Amniotic epithelial cell (primary cell): ENCODE data around the gene HPS4.
A peak's percentile ranks its signal among the peaks of the same experiment; 100 is the strongest.
"Not testable (repeated sequence)": the region's sequence is repeated elsewhere in the genome, so short reads cannot be mapped to it uniquely, and the experiment has no call there.

Experiments
- DNase-seq: peaks from one replicate; pipeline ENCODE4 v3.0.0-alpha.2; 2010; ENCODE audit warnings: low read depth

The HPS4 gene

DNA sequence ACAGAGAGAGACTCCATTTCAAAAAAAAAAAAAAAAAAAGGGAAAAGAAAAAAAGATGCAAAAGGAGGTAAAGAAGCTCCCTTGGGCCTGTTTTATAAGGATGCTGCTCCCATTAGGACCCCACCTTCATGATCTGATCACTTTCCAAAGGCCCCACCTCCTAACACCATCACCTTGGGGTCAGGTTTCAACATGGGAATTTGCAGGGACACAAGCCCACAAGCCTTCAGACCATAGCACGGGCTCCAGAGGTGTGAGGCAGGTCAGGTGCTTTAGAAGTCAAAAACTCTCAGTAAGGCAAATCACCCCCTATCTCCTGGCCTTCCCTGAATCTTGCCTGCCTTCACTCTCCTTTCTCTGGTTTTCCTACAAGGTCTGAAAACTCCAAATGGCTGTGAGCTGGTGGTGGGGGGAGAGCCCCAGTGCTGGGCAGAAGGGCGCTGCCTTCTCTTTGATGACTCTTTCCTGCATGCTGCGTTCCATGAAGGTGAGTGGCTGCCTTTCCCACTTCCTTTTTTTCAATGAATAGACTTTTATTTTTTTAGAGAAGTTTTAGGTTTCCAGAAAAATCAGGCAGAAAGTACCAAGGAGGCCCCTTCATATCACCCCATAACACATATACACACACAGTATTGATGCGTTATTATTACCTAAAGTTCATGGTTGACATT, 41.4 kb downstream of the HPS4 start:
- DNase-seq = no peak

DNA sequence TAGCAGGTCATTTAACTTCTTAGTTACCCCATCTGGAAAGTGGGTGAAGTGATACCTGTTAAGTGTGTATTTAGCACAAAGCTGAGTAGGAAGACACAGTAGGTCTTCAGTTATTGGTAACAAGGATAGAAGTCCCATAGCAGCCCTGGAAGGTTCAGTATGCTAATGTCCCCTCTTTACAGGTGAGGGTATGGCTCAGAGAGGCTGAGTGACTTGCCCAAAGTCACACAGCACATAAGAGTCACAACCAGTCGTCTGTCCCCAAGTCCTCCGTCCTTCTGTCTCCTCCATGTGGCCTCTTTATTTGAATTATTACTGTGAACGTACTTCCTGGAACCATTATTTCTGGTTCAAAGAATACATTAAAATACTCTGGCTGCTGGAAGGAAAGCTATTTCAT, 44.0 kb downstream of the HPS4 start:
- DNase-seq = no peak

DNA sequence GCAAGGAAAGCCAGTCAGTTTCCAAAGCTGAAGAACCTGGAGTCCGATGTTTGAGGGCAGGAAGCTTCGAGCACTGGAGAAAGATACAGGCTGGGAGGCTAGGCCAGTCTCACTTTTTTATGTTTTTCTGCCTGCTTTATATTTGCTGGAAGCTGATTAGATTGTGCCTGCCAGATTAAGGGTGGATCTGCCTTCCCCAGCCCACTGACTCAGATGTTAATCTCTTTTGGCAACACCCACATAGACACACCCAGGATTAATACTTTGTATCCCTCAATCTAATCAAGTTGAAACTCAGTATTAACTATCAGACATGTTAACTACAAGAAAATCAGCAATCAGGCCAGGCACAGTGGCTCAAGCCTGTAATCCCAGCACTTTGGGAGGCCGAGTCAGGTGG, 44.8 kb downstream of the HPS4 start:
- DNase-seq = not testable (repeated sequence)

DNA sequence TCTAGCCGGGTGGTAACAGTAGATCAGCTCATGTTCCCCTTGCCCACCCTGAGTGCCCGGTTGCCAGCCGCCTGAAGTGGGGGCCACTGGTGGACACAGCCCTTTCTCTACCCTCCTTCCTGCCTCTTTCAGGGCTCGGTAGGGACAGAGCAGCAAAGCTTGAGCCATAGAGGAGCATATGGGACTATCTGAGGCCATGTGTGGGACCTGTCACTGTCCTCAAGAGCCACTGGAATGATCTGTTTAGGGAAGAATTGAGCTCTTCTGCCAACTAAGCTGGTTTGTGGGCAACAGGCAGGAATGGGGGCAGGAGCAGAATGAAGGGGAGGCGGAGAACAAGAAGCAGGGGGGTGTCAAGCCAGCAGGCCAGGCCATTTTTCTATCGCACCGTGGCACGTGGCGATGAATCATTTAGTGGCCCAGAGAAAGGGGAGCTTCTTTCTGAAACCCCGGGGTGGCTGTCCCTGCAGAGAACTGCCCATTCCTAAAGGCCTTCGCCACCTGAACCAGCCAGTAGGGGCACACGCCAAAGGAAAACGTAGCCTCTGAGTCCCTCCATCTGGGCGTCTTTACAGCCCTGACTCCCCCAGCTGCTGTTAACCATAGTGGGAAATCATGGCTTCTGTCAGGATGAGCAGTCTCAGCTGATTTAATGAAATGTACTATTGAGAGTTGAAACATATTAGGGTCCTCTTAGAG, 45.7 kb downstream of the HPS4 start:
- DNase-seq = no peak

DNA sequence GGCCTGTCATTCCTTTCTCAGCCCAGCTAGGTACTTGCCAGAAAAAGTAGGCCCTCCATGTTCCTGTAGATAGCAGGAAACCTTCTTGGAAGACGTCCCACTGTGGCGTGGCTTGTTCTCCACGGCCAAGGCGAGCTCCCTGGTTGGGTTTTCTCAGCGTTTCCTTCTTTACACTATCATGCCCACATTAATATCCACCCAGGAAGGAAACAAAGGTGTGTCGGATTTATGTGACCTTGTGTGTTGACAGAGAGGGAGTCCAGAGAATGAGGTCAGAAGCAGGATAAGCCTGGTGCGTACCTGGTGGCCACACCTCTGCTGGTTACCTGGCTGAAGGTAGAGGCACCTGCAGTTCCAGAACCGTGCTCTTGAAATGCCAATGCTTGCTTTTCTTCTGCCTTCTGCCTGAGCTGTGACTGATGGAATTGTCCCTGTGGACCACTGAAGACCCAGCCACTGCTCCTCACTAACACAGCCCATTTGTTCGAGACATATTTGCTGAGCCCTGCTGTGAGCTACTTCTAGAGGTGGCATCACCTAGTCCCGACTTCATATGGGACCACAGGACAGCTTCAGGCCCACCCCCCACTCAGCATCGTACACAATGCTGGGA, 46.6 kb downstream of the HPS4 start:
- DNase-seq = no peak

DNA sequence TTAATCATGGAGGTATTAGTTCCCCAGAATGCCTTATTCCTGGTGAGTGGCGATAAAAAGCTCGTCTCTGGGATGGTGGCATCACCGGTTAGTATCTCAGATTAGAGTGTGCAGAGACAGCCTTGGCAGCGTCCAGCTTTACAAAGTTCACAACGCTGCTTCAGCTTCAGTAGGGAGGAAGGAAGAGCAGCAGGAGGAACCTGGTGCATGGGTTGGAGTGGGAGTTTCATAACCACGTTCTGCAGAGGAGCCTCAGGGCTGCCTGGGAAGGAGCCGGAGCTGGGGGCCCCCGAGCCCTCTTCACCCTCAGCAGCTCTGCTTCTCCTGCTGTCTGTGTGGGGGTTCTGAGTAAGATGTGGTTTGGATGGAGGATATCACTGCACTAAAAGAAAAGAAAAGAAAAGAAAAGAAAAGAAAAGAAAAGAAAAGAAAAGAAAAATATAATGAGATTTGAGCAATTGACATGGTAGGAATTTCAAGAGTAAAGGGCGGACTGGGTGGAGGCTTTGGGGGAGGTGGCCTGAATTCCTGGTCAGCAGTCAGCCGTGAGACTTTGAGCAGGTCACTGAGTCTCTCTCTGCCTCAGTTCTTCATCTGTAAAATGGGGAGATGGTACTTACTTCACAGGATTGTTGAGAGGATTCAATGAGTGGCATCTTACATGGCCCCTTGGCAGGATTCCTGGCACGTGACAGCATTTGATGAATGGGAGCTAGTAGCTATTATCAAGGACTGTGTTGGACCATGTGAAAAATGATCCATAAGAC, 48.1 kb downstream of the HPS4 start:
- DNase-seq = peak; percentile 11

DNA sequence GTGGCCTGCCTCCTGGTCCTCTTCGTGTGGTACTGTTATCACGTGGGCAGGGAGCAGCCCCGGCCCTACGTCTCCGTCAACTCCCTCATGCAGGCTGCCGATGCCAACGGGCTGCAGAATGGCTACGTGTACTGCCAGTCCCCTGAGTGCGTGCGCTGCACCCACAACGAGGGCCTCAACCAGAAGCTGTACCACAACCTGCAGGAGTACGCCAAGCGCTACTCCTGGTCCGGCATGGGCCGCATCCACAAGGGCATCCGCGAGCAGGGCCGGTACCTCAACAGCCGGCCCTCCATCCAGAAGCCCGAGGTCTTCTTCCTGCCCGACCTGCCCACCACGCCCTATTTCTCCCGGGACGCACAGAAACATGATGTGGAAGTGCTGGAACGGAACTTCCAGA, 49.8 kb downstream of the HPS4 start:
- DNase-seq = no peak

DNA sequence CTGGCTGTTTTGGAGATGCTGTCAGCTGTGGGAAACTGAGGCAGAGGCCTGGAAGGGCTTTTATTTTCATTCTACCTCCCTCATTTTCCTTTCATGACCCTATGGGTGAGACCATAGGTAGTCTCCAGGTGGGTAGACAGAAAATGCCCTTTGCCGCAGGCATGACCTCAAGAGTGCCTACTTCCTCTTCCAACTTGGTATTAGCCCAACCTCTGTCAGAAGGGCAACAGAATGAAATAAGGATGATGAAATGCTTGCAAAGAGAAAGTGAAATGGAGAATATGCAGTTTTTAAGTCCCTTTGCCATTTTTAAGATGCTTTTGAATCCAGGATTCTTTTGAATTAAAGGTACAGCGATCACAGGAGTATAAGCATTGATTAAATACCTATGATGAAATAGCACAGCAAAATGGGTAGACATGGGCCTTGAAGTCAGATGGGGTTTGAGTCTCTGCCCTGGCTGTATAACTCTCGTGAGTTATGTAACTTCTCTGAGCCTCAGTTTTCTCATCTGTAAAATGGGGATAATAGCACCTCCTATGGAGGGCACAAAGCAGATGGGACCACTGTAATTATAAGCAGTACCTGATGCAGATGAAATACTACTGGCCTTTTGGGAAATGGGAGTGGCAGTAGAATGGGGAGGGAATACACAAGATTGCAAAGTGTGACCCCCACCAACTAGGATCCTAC, 50.8 kb downstream of the HPS4 start:
- DNase-seq = no peak

DNA sequence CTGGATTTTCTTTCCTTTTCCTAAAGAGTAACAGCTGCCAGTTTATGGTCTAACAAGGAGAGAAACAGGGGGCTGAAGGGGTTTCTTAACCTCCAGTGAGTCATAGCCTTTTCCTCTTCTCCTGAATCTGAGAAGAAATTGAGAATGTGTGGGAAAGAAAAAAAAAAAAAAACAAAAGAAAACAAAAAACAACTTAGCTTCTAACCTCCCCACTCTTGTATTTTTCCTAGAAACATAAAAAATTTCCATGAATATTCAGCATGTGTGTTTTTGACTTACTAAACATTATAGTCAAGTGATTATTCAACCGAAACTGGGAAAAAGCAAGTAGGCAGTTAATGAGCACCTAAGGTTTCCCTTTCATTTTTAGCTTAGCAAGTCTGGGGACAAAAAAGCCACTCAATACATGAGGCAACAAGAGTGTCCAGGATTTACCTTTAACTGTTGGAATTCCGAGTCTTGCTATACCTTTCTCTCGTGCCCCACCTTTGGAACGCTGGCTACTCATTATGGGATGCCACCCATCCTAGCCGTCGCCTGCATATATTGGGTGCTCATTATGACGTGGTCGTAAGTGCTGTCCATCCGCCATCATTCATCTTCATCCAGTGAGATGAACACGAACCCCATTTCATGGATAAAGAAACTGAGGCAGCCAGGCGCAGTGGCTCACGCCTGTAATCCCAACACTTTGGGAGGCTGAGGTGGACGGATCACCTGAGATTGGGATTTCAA, 52.2 kb downstream of the HPS4 start:
- DNase-seq = no peak

DNA sequence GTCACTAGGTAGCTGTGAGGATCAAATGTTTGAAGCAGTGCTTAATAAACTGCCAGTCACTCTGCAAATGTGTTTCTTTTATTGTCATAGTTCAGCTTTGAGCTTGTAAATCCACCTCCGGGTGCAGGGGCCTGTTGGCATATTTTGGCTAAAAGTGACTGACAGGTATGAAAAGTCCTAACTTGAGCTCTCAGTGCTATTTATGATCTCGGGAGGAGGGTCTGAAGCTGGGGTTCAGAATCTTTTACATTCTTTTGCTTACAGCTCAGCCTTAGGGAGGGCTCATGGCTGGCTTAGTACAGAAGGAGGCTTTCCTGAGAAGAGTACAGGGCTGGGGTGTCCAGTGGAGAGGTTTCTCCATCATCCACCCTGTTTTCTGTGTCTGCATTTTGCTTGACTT, 53.0 kb downstream of the HPS4 start:
- no peak for DNase-seq

DNA sequence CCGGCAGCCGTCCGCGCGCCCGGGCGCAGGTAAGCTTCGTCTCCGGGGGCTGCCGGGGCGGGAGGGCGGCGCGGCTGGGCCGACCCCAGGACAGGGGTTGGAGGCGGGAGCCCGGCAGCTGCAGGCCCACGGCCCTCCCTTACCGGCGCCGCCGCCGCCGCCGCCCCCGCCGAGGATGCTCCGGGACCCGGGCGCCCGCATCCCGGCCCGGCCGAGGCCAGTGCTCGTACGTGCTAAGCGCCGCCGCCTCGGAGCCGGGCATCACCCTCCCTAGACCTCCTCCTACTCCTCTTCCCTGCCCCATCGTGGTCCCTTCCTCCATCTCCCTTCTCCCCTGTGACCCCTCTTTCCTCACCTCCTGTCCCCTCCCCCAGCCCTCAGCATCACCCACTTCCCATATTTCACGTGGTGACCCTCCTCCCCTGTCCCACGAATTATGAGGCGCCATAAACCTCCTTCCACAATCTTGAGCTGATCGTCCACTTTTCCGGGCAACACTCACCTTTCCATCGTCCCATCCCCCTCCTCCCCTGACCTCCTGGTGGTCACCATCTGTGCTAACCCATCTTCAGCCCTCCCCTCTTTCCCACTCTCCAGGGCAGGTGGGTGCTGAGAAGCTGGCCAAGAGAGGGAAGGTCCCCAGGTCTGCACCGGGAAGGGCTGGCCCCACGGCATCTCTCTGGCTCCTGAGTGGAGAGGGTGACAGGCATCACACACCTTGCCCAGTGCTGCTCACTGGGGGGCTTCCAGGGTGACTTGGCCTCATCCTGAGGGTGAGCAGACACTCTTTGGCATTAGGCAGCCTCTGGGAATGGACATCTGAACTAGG, 53.9 kb downstream of the HPS4 start:
- no peak for DNase-seq

DNA sequence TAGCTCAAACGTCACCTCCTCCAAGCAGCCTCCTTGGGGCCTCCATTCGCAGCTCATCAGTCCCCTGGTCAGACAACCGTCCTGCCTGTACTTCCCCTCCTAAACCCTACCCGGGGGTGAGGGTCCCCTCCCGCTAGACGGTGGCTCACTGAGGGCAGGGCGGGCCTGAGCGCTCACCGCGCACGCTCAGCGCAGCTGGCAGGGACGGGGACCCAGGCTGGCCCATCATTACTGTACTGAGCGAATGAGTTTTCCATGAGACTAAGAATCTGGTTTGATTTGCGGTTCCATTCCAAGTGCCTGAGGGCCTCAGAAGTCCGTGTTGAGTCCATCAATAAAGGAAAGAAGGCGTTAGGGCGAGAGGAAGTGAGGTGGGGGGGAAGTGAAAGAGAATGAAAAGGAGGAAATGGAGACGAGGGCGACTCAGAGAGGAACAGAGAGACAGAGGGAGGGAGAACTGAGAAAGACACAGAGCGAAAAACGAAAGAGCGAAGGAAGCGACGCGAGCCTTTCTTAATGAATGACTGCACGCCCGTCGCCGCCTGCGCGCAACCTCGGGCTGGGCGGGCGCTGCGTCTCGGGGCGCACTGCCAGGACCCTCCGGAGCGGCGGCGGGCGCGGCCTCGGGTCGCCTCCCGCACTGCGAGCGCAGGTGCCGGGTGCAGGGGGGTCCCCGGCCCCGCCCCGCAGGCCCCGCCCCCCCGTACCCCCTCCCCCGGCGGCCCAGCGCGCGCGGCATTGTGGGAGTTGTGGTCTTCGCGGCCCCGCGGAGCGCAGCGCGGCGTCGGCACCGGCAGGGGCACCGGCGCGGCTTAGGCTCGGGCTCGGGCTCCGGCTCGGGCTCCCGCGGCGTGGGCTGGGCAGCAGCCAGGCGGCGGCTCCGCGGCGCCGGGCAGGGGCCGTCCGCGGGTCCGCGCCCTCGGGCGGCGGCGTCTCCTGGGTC, 54.8 kb downstream of the HPS4 start, which contains the start of gene ASPHD2:
ASPHD2 (plus strand) TSS at position 746 of the 943 bp plus-strand sequence. CDS start 4,356 bp downstream, outside the sequence.
- peak; percentile 53 for DNase-seq

DNA sequence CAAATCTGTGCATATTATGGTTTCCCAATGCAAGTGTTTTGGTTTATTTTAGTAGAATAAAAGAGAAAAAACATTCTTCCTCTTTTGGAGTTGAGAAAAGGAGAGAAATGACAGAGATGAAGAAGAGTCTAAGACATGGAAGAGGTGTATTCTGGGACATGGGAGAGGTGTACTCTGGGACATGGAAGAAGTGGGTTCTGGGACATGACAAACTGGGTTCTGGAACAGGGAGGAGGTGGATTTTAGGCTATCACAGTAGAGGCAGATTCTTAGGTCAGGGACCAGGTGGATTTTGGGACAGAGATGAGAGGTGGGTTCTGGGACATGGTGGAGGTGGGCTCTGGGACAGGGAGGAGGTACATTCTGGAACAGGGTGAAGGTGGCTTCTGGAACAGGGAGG, 56.7 kb downstream of the HPS4 start:
- DNase-seq = no peak

DNA sequence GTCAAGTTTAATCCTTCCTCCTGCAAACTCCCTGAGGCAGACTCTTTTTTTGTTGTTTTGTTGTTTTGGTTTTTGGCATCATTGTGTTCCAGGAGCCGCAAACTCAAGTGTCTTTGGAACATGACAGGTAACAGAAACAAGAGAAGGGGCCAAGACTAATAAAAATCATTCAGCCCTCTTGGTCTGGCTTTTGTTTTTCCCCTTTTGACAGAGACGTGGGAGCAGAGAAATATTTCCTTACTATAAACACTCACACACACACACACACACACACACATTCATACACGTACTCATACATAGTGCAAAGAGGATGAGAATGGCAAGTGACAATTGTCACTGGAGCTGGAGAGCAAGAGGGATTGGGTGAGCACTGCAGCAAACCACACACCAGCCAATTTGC, 65.0 kb downstream of the HPS4 start:
- no peak for DNase-seq

DNA sequence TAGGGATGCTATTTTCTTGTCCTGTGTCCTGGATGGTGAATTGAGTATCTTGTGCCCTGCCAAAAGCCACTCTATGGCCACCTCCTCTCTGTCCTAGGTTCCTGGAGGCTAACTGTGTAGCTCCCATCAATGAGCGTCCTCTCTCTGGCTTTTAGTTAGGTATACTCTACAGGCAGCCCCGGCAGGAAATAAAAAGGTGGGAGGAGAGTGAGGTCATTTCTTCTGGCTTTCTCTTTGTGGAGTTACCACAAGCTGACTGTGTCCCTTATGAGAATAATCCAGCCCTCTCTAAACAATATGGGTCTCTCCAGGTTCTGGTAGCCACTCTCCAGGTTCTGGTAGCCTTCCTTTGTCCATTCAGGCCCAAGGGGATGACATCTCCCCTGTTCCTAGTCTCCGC, 66.2 kb downstream of the HPS4 start:
- no peak for DNase-seq

DNA sequence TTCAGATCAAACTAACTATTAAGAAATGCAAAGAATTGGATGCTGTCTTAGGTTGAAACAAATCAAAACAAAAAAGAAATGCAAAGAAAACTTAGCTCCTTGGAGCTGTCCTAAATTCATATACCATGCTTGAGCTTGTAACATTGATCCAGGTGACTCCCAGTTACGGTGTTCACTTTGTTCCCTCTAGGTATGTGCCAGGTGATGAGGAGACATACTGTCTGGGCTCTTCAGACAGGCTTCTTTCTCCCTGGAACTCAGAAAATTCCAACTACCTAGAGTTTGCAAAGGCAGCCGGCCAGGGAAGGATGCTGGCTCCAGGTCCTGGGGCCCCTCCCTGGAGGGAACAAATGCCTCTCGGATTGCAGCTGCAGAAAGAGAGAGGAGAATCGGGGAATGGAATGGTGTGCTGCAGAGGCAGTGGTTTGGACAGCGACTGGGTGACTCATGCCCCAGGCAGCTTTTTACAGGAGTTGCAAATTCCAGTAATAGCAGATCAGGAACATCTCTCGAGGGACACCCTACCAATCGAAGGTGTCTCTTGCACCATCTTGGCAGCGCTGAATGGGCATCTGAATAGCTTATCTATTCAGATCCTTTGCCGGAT, 66.8 kb downstream of the HPS4 start:
- DNase-seq = peak; percentile 55

DNA sequence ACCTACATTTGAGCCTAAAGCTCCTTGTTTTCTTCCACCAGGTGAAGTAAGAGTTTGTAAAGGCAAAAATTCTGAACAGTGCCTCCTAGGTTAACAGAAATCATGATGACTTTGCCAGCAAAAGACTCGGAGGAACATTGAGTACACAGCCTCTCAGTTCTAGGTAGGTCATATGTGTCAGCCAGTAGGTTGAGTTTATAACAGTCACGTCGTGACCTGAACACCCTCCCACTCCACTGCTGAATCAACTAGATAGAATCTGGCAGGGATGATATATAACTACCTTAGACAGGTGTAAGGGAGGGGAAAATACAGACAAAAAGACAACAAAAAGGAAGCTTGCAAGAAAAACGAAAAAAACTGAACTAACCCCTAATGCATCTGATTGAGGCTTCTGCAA, 67.3 kb downstream of the HPS4 start:
- no peak for DNase-seq

DNA sequence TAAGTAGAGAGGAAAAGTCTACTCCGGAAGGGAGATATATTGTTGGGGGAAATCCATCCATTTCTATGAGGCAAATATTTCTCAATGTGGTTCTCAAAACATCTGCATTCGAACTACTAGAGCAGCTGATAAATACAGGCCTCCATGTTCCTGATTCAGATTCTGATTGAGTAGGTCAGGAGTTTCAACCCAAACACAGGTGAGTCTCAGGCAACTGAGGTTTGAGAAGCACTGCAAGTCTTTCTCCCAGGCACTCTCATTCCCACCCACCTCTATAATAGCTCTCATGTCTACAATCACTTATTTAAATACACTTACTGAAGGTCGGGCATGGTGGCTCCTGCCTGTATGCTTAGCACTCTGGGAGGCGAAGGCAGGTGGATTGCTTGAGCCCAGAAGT, 69.2 kb downstream of the HPS4 start:
- DNase-seq = no peak

DNA sequence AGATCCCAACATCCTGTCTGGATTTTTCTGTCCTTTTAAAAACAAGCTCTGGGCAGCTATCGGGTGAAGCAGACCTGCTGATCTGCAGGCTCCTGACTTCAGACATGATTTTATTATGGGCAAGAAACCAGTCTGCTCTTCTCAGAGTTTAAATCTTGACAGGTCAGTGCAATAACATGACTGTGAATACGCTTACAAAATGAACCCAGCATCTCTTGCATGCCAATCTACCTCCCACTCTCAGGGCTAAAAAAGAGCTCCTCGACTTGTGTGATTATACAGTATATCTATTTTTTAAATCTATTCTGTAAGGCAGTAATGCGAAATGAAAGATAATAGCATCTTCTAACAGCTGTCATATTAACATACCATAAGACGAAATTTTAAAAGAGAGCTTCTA, 73.2 kb downstream of the HPS4 start:
- DNase-seq = no peak
